Measurements from ENCODE around the gene CACNA1C.

CACNA1C gene

GRCh38 chr12:2531371-2531770, 478.6 kb downstream of the CACNA1C start:
- no peaks in the 10 kb centered on the region for H3K36me3 ChIP-seq (ENCODE audit: insufficient read depth, low read length)
- peaks cover 32% of the 10 kb centered on the region for H3K27me3 ChIP-seq (ENCODE audit: control insufficient read depth, insufficient read depth, low read length)
- no peak overlapping the region for H3K9ac ChIP-seq (ENCODE audit: low read depth, low read length)
- no peaks in the 10 kb centered on the region for H3K4me1 ChIP-seq (ENCODE audit: control insufficient read depth, insufficient read depth, low read length)
- H3K9me3 ChIP-seq (replicated peaks; ENCODE audit: low read length) = no peaks in the 10 kb centered on the region
- H3K4me3 ChIP-seq (ENCODE audit: low read length) = no peak overlapping the region
- no peak overlapping the region for H3K4me2 ChIP-seq (ENCODE audit: low read length)

DNA sequence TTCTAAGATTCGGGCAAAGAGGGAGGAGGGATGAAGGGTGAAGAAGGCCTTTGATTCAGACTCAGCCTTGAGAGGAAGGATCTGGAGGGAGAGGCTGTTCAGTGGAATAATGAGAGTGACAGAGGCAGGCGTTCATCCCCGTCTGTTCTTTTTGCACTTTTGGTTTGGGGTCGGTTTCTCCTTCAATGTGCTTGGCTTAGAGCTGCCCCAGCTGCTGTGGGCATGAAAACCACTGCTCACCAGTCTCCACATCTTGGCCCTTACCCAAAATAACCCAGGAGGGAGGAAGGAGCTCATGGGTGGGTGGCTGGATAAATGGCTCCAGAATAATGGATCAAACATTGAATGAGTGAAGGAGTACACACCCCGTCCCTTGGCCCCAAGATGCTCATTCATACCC, 480.2 kb downstream of the CACNA1C start:
- H3K9ac ChIP-seq (ENCODE audit: low read depth, low read length) = no peak overlapping the region
- no peak overlapping the region for H3K4me3 ChIP-seq (ENCODE audit: low read length)
- H3K27me3 ChIP-seq (ENCODE audit: control insufficient read depth, insufficient read depth, low read length) = peaks cover 26% of the 10 kb centered on the region
- H3K4me1 ChIP-seq (ENCODE audit: control insufficient read depth, insufficient read depth, low read length) = no peaks in the 10 kb centered on the region
- no peaks in the 10 kb centered on the region for H3K9me3 ChIP-seq (replicated peaks; ENCODE audit: low read length)
- no peak overlapping the region for H3K4me2 ChIP-seq (ENCODE audit: low read length)
- H3K36me3 ChIP-seq (ENCODE audit: insufficient read depth, low read length) = no peaks in the 10 kb centered on the region

- no peaks in the 10 kb centered on the region for H3K4me1 ChIP-seq (ENCODE audit: control insufficient read depth, insufficient read depth, low read length)
- H3K9me3 ChIP-seq (replicated peaks; ENCODE audit: low read length) = no peaks in the 10 kb centered on the region
- H3K4me3 ChIP-seq (ENCODE audit: low read length) = no peak overlapping the region
- H3K4me2 ChIP-seq (ENCODE audit: low read length) = no peak overlapping the region
- H3K9ac ChIP-seq (ENCODE audit: low read depth, low read length) = no peak overlapping the region
- peaks cover 24% of the 10 kb centered on the region for H3K27me3 ChIP-seq (ENCODE audit: control insufficient read depth, insufficient read depth, low read length)
- no peaks in the 10 kb centered on the region for H3K36me3 ChIP-seq (ENCODE audit: insufficient read depth, low read length)
Measured at GRCh38 chr12:2535583-2536204, 482.9 kb downstream of the CACNA1C start.

- Histone ChIP-seq H3K4me3 (ENCODE audit: low read length) (no peak overlapping the region), H3K27me3 (ENCODE audit: control insufficient read depth, insufficient read depth, low read length) (peaks cover 32% of the 10 kb centered on the region), H3K9me3 (replicated peaks; ENCODE audit: low read length) (no peaks in the 10 kb centered on the region), H3K4me2 (ENCODE audit: low read length) (no peak overlapping the region), H3K9ac (ENCODE audit: low read depth, low read length) (no peak overlapping the region), H3K4me1 (ENCODE audit: control insufficient read depth, insufficient read depth, low read length) (no peaks in the 10 kb centered on the region), H3K36me3 (ENCODE audit: insufficient read depth, low read length) (no peaks in the 10 kb centered on the region)
Measured at GRCh38 chr12:2536724-2537123, 483.9 kb downstream of the CACNA1C start.

DNA sequence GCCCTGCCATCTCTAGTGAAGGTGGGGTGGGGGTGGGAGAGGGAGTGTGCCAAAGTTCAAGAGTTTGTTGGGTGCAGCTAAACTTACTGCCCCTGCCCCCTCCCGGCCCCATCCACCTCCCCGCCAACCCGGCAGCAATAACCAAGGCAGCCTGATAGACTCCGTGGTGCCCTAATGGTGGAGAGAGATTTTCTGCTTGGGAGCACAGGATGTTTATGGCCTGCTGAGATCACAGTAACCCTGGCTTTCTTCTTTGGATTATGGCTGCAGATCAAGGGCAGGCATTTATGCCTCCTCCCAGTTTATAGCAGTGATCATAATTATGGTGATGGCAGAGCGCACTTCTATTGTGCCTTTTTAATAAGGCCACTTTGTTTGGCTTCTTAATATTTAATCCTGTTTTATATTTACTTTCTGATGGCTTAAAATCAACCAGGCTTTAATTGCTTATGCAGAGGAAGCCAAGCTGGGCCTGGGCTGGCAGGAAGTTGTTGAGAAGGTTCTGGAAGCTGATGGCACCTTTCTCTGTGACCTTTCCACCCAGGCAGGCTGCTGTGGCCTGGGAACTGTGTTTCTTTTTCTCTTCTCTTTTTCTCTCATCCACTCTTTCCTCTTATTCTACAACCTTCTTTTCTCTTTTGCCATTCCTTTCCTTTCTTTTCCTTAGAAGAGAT, 485.2 kb downstream of the CACNA1C start:
- H3K4me2 ChIP-seq (ENCODE audit: low read length) = no peak overlapping the region
- no peak overlapping the region for H3K9ac ChIP-seq (ENCODE audit: low read depth, low read length)
- H3K27me3 ChIP-seq (ENCODE audit: control insufficient read depth, insufficient read depth, low read length) = peaks cover 37% of the 10 kb centered on the region
- no peak overlapping the region for H3K4me3 ChIP-seq (ENCODE audit: low read length)
- no peaks in the 10 kb centered on the region for H3K9me3 ChIP-seq (replicated peaks; ENCODE audit: low read length)
- no peaks in the 10 kb centered on the region for H3K36me3 ChIP-seq (ENCODE audit: insufficient read depth, low read length)
- H3K4me1 ChIP-seq (ENCODE audit: control insufficient read depth, insufficient read depth, low read length) = no peaks in the 10 kb centered on the region

DNA sequence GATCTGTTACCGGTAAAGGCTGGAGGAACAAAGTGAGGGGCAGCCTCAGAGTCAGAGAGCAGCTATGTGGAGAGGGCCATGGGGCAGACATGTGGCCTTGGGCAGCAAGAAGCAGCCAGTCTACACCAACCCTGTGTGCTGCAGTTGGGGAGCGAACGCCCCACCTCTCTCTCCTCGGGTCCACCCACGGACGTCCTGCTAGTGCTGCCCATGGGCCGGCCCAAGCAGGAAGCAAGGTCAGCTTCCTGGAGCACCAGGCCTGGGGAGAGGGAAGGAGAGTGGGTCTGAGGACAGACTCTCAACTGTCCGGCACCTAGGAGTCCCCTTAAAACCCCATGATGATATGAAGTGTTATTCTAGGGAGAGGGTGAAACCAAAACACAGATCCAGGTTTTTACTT, 487.2 kb downstream of the CACNA1C start:
- H3K4me3 ChIP-seq (ENCODE audit: low read length) = no peak overlapping the region
- H3K4me1 ChIP-seq (ENCODE audit: control insufficient read depth, insufficient read depth, low read length) = no peaks in the 10 kb centered on the region
- H3K4me2 ChIP-seq (ENCODE audit: low read length) = no peak overlapping the region
- H3K36me3 ChIP-seq (ENCODE audit: insufficient read depth, low read length) = no peaks in the 10 kb centered on the region
- no peak overlapping the region for H3K9ac ChIP-seq (ENCODE audit: low read depth, low read length)
- no peaks in the 10 kb centered on the region for H3K9me3 ChIP-seq (replicated peaks; ENCODE audit: low read length)
- peaks cover 29% of the 10 kb centered on the region for H3K27me3 ChIP-seq (ENCODE audit: control insufficient read depth, insufficient read depth, low read length)

DNA sequence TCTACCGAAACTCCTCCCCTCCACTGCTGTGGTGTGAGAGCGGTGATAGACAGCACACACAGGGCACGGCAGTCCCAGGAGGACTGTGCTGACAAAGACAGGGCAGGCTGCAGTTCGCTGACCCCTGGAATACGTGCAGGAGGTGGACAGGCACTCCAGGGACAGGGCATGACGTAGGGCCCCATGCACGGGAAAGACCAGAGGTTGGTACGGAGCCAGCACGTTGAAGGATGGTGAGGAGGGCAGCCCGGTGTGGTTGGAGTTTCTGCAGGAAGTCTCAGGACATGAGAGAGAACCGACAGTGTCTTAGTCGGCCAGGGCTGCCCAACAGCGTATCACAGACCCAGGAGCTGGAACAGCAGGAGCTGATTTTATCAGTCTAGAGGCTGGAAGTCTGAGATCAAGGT, 487.8 kb downstream of the CACNA1C start:
- peaks cover 29% of the 10 kb centered on the region for H3K27me3 ChIP-seq (ENCODE audit: control insufficient read depth, insufficient read depth, low read length)
- no peak overlapping the region for H3K9ac ChIP-seq (ENCODE audit: low read depth, low read length)
- no peak overlapping the region for H3K4me3 ChIP-seq (ENCODE audit: low read length)
- no peaks in the 10 kb centered on the region for H3K36me3 ChIP-seq (ENCODE audit: insufficient read depth, low read length)
- H3K4me2 ChIP-seq (ENCODE audit: low read length) = no peak overlapping the region
- no peaks in the 10 kb centered on the region for H3K9me3 ChIP-seq (replicated peaks; ENCODE audit: low read length)
- H3K4me1 ChIP-seq (ENCODE audit: control insufficient read depth, insufficient read depth, low read length) = no peaks in the 10 kb centered on the region

- no peak overlapping the region for H3K4me2 ChIP-seq (ENCODE audit: low read length)
- H3K36me3 ChIP-seq (ENCODE audit: insufficient read depth, low read length) = no peaks in the 10 kb centered on the region
- H3K27me3 ChIP-seq (ENCODE audit: control insufficient read depth, insufficient read depth, low read length) = peaks cover 25% of the 10 kb centered on the region
- H3K4me1 ChIP-seq (ENCODE audit: control insufficient read depth, insufficient read depth, low read length) = no peaks in the 10 kb centered on the region
- H3K9me3 ChIP-seq (replicated peaks; ENCODE audit: low read length) = no peaks in the 10 kb centered on the region
- no peak overlapping the region for H3K4me3 ChIP-seq (ENCODE audit: low read length)
- no peak overlapping the region for H3K9ac ChIP-seq (ENCODE audit: low read depth, low read length)
Measured at GRCh38 chr12:2541631-2542204, 488.9 kb downstream of the CACNA1C start.

- H3K27me3 ChIP-seq (ENCODE audit: control insufficient read depth, insufficient read depth, low read length) = peaks cover 22% of the 10 kb centered on the region
- no peak overlapping the region for H3K9ac ChIP-seq (ENCODE audit: low read depth, low read length)
- H3K9me3 ChIP-seq (replicated peaks; ENCODE audit: low read length) = no peaks in the 10 kb centered on the region
- H3K4me2 ChIP-seq (ENCODE audit: low read length) = no peak overlapping the region
- H3K4me3 ChIP-seq (ENCODE audit: low read length) = no peak overlapping the region
- H3K36me3 ChIP-seq (ENCODE audit: insufficient read depth, low read length) = no peaks in the 10 kb centered on the region
- H3K4me1 ChIP-seq (ENCODE audit: control insufficient read depth, insufficient read depth, low read length) = no peaks in the 10 kb centered on the region
Measured at GRCh38 chr12:2543801-2544200, 491.0 kb downstream of the CACNA1C start.

DNA sequence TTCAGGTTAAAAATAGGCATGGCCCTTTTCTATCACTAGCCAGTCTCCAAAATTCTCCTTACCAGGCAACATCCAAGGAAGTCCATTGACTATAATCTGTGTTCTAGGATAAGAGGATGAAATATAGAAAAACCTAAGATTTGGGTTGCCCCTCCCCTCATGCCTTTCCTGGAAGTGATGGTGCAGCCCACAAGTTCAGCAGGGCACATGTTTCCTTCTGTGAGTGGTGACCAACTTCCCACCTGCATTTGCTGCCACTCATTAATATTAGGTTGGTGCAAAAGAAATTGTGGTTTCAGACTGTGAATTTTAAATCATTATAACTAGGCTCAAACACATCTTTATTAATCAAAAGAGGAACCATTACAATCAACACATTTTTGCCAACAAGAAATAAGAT, 491.4 kb downstream of the CACNA1C start:
- no peaks in the 10 kb centered on the region for H3K4me1 ChIP-seq (ENCODE audit: control insufficient read depth, insufficient read depth, low read length)
- H3K9me3 ChIP-seq (replicated peaks; ENCODE audit: low read length) = no peaks in the 10 kb centered on the region
- no peak overlapping the region for H3K4me3 ChIP-seq (ENCODE audit: low read length)
- no peak overlapping the region for H3K9ac ChIP-seq (ENCODE audit: low read depth, low read length)
- H3K4me2 ChIP-seq (ENCODE audit: low read length) = no peak overlapping the region
- H3K36me3 ChIP-seq (ENCODE audit: insufficient read depth, low read length) = no peaks in the 10 kb centered on the region
- peaks cover 23% of the 10 kb centered on the region for H3K27me3 ChIP-seq (ENCODE audit: control insufficient read depth, insufficient read depth, low read length)

DNA sequence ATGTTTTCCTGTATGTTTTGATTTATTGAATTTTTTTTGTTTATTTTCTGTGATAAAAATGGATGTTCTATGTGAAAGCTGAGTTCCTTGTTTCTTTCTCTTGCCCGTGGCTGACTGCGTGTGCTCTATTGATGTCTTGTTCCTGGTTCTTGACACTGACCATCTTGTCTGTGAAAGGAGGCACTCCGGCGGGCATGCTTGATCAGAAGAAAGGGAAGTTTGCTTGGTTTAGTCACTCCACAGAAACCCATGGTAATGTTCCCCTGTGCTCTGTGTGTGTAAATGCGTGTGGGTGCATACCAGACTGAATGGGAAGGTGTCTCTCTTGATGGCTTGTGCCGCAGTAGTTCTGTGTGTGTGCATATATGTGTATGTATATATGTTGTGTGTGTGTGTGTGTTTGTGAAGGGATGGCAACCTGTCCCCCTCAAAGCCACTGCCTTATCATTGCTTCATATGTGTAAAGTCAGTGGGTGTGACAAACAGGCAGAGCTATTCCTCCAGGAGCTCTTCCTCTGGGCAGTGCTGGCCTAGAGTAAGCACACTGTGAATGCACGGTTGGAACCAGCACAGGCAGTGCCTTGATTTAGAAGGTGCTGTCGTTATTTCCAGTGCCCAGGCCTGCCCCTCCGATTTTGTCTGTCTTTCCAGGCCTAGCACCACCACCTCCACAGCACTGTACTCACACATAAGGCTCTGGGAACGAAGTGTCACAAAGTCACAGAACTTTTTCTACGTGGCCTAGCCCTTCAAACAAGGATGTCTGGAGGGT, 494.7 kb downstream of the CACNA1C start:
- H3K36me3 ChIP-seq (ENCODE audit: insufficient read depth, low read length) = no peaks in the 10 kb centered on the region
- peaks cover 24% of the 10 kb centered on the region for H3K27me3 ChIP-seq (ENCODE audit: control insufficient read depth, insufficient read depth, low read length)
- no peaks in the 10 kb centered on the region for H3K9me3 ChIP-seq (replicated peaks; ENCODE audit: low read length)
- H3K4me2 ChIP-seq (ENCODE audit: low read length) = no peak overlapping the region
- H3K4me1 ChIP-seq (ENCODE audit: control insufficient read depth, insufficient read depth, low read length) = no peaks in the 10 kb centered on the region
- no peak overlapping the region for H3K9ac ChIP-seq (ENCODE audit: low read depth, low read length)
- no peak overlapping the region for H3K4me3 ChIP-seq (ENCODE audit: low read length)

Data from skeletal muscle satellite cell (primary cell).